ENCODE data around the gene XYLT1.

Gene XYLT1

GRCh38 chr16:17235147-17235815 is 235.5 kb downstream of the XYLT1 start:
- ChIA-PET POLR2A (no interaction called here), CTCF (interaction anchor here (0.6 kb wide), 1 partner anchor 254 kb away, joined by 3 read pairs; no protein-coding TSS in a partner anchor)
- Histone ChIP-seq H3K4me1 (ENCODE audit: control insufficient read depth, insufficient read depth, low read length) (no peaks in the 10 kb centered on the region), H3K36me3 (ENCODE audit: control insufficient read depth in 2 of 2, insufficient read depth in 1 of 2, low read length in 2 of 2) (no peaks in the 10 kb centered on the region), H3K27ac (ENCODE audit: extremely low read depth, low read depth, low read length) (no peak overlapping the region), H3K4me3 (ENCODE audit: low read depth, low read length) (no peak overlapping the region), H3K9me3 (ENCODE audit: control insufficient read depth, insufficient read depth, low read depth, low read length) (no peaks in the 10 kb centered on the region)
- TF ChIP-seq ZNF621 (tag by site-specific recombination; IDR thresholded peaks at IDR 0.05) (no peak), ZNF398 (tag by site-specific recombination; IDR thresholded peaks at IDR 0.05) (no peak), ZBTB7A (tag by site-specific recombination; IDR thresholded peaks at IDR 0.05; ENCODE audit: low read depth) (no peak), ZNF626 (tag by site-specific recombination; IDR thresholded peaks at IDR 0.05) (no peak), KLF9 (tag by site-specific recombination; IDR thresholded peaks at IDR 0.05; ENCODE audit: low read depth) (no peak), ZFP41 (tag by site-specific recombination; IDR thresholded peaks at IDR 0.05; ENCODE audit: borderline replicate concordance) (no peak), ZNF426 (tag by site-specific recombination; IDR thresholded peaks at IDR 0.05) (no peak), HIC1 (tag by site-specific recombination; IDR thresholded peaks at IDR 0.05) (no peak)

GRCh38 chr16:17233318-17234002 is 237.3 kb downstream of the XYLT1 start:
- Histone ChIP-seq H3K36me3 (ENCODE audit: control insufficient read depth in 2 of 2, insufficient read depth in 1 of 2, low read length in 2 of 2) (no peaks in the 10 kb centered on the region), H3K27ac (ENCODE audit: extremely low read depth, low read depth, low read length) (no peak overlapping the region), H3K4me3 (ENCODE audit: low read depth, low read length) (no peak overlapping the region), H3K4me1 (ENCODE audit: control insufficient read depth, insufficient read depth, low read length) (no peaks in the 10 kb centered on the region), H3K9me3 (ENCODE audit: control insufficient read depth, insufficient read depth, low read depth, low read length) (no peaks in the 10 kb centered on the region)
- POLR2A ChIA-PET = no interaction called here
- TF ChIP-seq TRIM28 (IDR thresholded peaks at IDR 0.05; ENCODE audit: borderline replicate concordance, low read length) (no peak), GLIS1 (tag by site-specific recombination; IDR thresholded peaks at IDR 0.05) (no peak), ZNF214 (tag by site-specific recombination; IDR thresholded peaks at IDR 0.05; ENCODE audit: borderline replicate concordance) (no peak), ZNF596 (tag by site-specific recombination; IDR thresholded peaks at IDR 0.05) (no peak)
- CTCF ChIA-PET = no interaction called here

GRCh38 chr16:17232487-17232886 is 238.3 kb downstream of the XYLT1 start:
- Histone ChIP-seq H3K4me1 (ENCODE audit: control insufficient read depth, insufficient read depth, low read length) (no peaks in the 10 kb centered on the region), H3K9me3 (ENCODE audit: control insufficient read depth, insufficient read depth, low read depth, low read length) (no peaks in the 10 kb centered on the region), H3K27ac (ENCODE audit: extremely low read depth, low read depth, low read length) (no peak overlapping the region), H3K4me3 (ENCODE audit: low read depth, low read length) (no peak overlapping the region), H3K36me3 (ENCODE audit: control insufficient read depth in 2 of 2, insufficient read depth in 1 of 2, low read length in 2 of 2) (no peaks in the 10 kb centered on the region)
- ChIA-PET POLR2A (no interaction called here), CTCF (no interaction called here)
- TF ChIP-seq ZFP3 (tag by site-specific recombination; IDR thresholded peaks at IDR 0.05; ENCODE audit: low read depth) = no peak
- TF ChIP-seq GLI4 (tag by site-specific recombination; IDR thresholded peaks at IDR 0.05) = no peak
- no peak for TF ChIP-seq SCRT1 (tag by site-specific recombination; IDR thresholded peaks at IDR 0.05; ENCODE audit: borderline replicate concordance)
- TF ChIP-seq ZNF155 (tag by site-specific recombination; IDR thresholded peaks at IDR 0.05) = no peak
- no peak for TF ChIP-seq ZNF266 (tag by site-specific recombination; IDR thresholded peaks at IDR 0.05; ENCODE audit: low read depth)
- TF ChIP-seq ZNF501 (tag by site-specific recombination; IDR thresholded peaks at IDR 0.05) = no peak
- TF ChIP-seq ZNF394 (tag by site-specific recombination; IDR thresholded peaks at IDR 0.05; ENCODE audit: borderline replicate concordance) = no peak
- TF ChIP-seq GLIS2 (tag by site-specific recombination; IDR thresholded peaks at IDR 0.05) = no peak

All from HEK293 (cell line).